Endodermal cell (in vitro differentiated cells): ENCODE results near the gene ATAD3B. TPM values are rescaled to one million over a fixed set of nuclear protein-coding genes. Genes with fewer than 3 reads are reported as not detected.
"Not testable (repeated sequence)": the region's sequence is repeated elsewhere in the genome, so short reads cannot be mapped to it uniquely, and the experiment has no call there.

Experiments used
- DNase-seq: peaks from one replicate; pipeline ENCODE4 v3.0.0-alpha.2; 2017
- H3K27ac ChIP-seq: 2 replicates; pipeline ENCODE4 v1.5.1; 2013; ENCODE audit warnings: mild to moderate bottlenecking, low read depth, low read length, moderate library complexity
- H3K27me3 ChIP-seq: 2 replicates; pipeline ENCODE4 v1.6.1; 2013; ENCODE audit warnings: mild to moderate bottlenecking, low read length, moderate library complexity; ENCODE audit not compliant: insufficient read depth, control insufficient read depth, poor library complexity, severe bottlenecking
- H3K36me3 ChIP-seq: 2 replicates; pipeline ENCODE4 v1.7.0; 2013; ENCODE audit warnings: mild to moderate bottlenecking, low read length, moderate library complexity; ENCODE audit not compliant: control insufficient read depth, insufficient read depth
- H3K4me1 ChIP-seq: one replicate; pipeline ENCODE4 v1.7.0; 2013; ENCODE audit warnings: low read length; ENCODE audit not compliant: control insufficient read depth, insufficient read depth
- H3K4me3 ChIP-seq: 2 replicates; pipeline ENCODE4 v1.5.1; 2013; ENCODE audit warnings: mild to moderate bottlenecking, low read length, moderate library complexity
- H3K9ac ChIP-seq: 2 replicates; pipeline ENCODE4 v1.6.1; 2013; ENCODE audit warnings: mild to moderate bottlenecking, low read length, moderate library complexity; ENCODE audit not compliant: poor library complexity, severe bottlenecking; ENCODE audit errors: extremely low read depth
- H3K9me3 ChIP-seq: 2 replicates; pipeline ENCODE4 v1.6.1; 2013; ENCODE audit warnings: mild to moderate bottlenecking, low read length, moderate library complexity; ENCODE audit not compliant: control insufficient read depth
- H3K27ac Mint-ChIP-seq: 2 replicates; pipeline ENCODE4 v1.8.0; 2020; ENCODE audit warnings: mixed read lengths
- H3K27me3 Mint-ChIP-seq: 2 replicates; pipeline ENCODE4 v1.8.0; 2021; ENCODE audit warnings: mild to moderate bottlenecking, mixed read lengths; ENCODE audit not compliant: insufficient read depth
- H3K36me3 Mint-ChIP-seq: 2 replicates; pipeline ENCODE4 v1.8.0; 2020; ENCODE audit warnings: low read depth, mixed read lengths
- H3K4me1 Mint-ChIP-seq: 2 replicates; pipeline ENCODE4 v1.8.0; 2020; ENCODE audit warnings: mixed read lengths
- H3K4me3 Mint-ChIP-seq: 2 replicates; pipeline ENCODE4 v1.8.0; 2020; ENCODE audit warnings: mild to moderate bottlenecking, moderate library complexity, mixed read lengths
- H3K9me3 Mint-ChIP-seq: 2 replicates; pipeline ENCODE4 v1.8.0; 2020; ENCODE audit warnings: mild to moderate bottlenecking, mixed read lengths
- CTCF ChIP-seq: fragments of 200-600 bp; sonication (generic); conservative IDR thresholded peaks from 2 replicates; pipeline ENCODE4 v1.5.0; 2021; ENCODE audit warnings: antibody characterized with exemption, mild to moderate bottlenecking
- WGBS, 2 experiments: methylation state at CpG; one replicate each; pipeline versions ENCODE4 v1.1.5 to v1.1.7; 2013; ENCODE audit warnings: missing lambda C conversion rate in 2 of 2, mixed read lengths in 1 of 2; ENCODE audit not compliant: insufficient coverage in 1 of 2, insufficient read length in 1 of 2; 5-methylcytosine and 5-hydroxymethylcytosine counted together
- total RNA-seq, 2 donors: library from RNA; stranded (reverse); fragmentation: NEBNext Ultra II Directional in 1 of 2; extraction: Animal tissue kit (Norgen Biotek cat#: 25700) in 1 of 2; gene quantifications; 2 replicates in 1 of 2; 3 replicates in 1 of 2; pipeline ENCODE4 v1.2.1, GENCODE V29; 2021

ATAD3B gene
- total RNA-seq, 2 donors from 2014 or later, result 41.8 to 47.4 TPM

GRCh38 chr1:1516923-1517322 lies 45.4 kb downstream of the ATAD3B start:
- not testable (repeated sequence) for DNase-seq, H3K27ac ChIP-seq, H3K27ac Mint-ChIP-seq, H3K27me3 ChIP-seq, H3K4me3 ChIP-seq, H3K9me3 ChIP-seq, H3K9me3 Mint-ChIP-seq, H3K4me1 ChIP-seq, H3K9ac ChIP-seq, H3K27me3 Mint-ChIP-seq, H3K4me1 Mint-ChIP-seq, H3K4me3 Mint-ChIP-seq
- H3K36me3 Mint-ChIP-seq, result peaks cover 37% of the 10 kb centered on the region
- 93 to 97% methylated on average over 5 to 12 of the region's 14 CpGs for WGBS, 2 experiments
- peaks cover 23% of the 10 kb centered on the region for H3K36me3 ChIP-seq

GRCh38 chr1:1517973-1518620 lies 46.5 kb downstream of the ATAD3B start:
- no peak overlapping the region for H3K4me3 Mint-ChIP-seq
- no peaks in the 10 kb centered on the region for H3K9me3 ChIP-seq
- TF ChIP-seq CTCF, result no peak
- H3K36me3 Mint-ChIP-seq, result peaks cover 42% of the 10 kb centered on the region
- H3K27me3 Mint-ChIP-seq, result no peaks in the 10 kb centered on the region
- H3K27ac Mint-ChIP-seq, result no peak overlapping the region
- H3K27me3 ChIP-seq, result no peaks in the 10 kb centered on the region
- no peaks in the 10 kb centered on the region for H3K4me1 ChIP-seq
- peaks cover 23% of the 10 kb centered on the region for H3K36me3 ChIP-seq
- no peak overlapping the region for H3K4me3 ChIP-seq
- no peak for DNase-seq
- no peaks in the 10 kb centered on the region for H3K9me3 Mint-ChIP-seq
- WGBS, 2 experiments, result 85 to 97% methylated on average over 4 to 20 of the region's 28 CpGs
- no peak overlapping the region for H3K27ac ChIP-seq
- H3K9ac ChIP-seq, result no peak overlapping the region
- H3K4me1 Mint-ChIP-seq, result no peaks in the 10 kb centered on the region

DNA sequence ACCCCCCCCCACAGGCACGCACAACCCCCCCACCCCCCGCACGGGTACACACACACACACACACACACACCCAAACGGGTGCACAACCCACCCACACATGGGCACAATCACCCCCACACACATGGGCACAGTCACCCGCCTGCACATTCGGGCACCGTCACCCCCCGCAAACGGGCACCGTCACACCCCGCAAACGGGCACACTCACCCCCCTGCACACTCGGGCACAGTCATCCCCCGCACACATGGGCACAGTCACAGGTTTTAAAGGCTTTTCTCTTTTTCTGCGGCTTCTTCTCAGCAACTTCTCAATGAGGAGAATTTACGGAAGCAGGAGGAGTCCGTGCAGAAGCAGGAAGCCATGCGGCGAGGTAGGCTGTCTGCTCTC lies 47.0 kb downstream of the ATAD3B start:
- not testable (repeated sequence) for H3K27ac ChIP-seq, H3K27ac Mint-ChIP-seq, H3K9ac ChIP-seq, H3K4me1 Mint-ChIP-seq, H3K4me3 Mint-ChIP-seq, DNase-seq, H3K27me3 ChIP-seq, H3K4me1 ChIP-seq, H3K27me3 Mint-ChIP-seq, H3K4me3 ChIP-seq, H3K9me3 Mint-ChIP-seq, H3K9me3 ChIP-seq
- 94 to 100% methylated on average over 4 to 14 of the region's 19 CpGs for WGBS, 2 experiments
- peaks cover 23% of the 10 kb centered on the region for H3K36me3 ChIP-seq
- H3K36me3 Mint-ChIP-seq, result peaks cover 42% of the 10 kb centered on the region

DNA sequence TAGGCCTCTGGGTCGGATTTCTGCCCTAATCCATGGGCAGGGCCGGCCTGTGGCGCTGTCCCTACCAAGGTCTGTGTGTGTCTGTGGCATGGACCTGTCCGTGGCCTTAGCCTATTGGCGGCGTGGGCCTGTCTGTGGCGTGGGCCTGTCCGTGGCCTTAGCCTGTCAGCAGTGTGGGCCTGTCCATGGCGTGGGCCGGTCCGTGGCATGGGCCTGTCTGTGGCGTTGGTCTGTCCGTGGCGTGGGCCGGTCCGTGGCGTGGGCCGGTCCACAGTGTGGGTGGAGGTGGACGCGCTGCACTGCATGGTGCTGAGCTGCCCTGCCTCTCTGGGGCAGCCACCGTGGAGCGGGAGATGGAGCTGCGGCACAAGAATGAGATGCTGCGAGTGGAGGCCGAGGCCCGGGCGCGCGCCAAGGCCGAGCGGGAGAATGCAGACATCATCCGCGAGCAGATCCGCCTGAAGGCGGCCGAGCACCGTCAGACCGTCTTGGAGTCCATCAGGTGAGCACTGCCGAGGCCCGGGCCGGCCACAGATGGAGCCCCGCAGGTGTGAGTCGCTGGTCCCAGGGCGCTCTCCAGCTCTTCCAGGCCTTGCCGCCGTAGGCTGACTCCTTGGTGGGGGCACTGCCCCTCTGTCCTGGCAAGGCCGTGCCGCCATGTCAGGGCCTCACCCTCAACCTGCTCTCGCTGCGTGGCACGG lies 48.4 kb downstream of the ATAD3B start:
- not testable (repeated sequence) for H3K9ac ChIP-seq, H3K4me1 ChIP-seq, DNase-seq, H3K27me3 Mint-ChIP-seq, H3K4me3 Mint-ChIP-seq, H3K4me3 ChIP-seq, H3K4me1 Mint-ChIP-seq, H3K27ac ChIP-seq, H3K9me3 Mint-ChIP-seq, H3K27ac Mint-ChIP-seq, H3K27me3 ChIP-seq, H3K9me3 ChIP-seq
- H3K36me3 ChIP-seq, result peaks cover 23% of the 10 kb centered on the region
- WGBS, 2 experiments, result 96 to 99% methylated on average over 17 to 44 of the region's 51 CpGs
- peaks cover 46% of the 10 kb centered on the region for H3K36me3 Mint-ChIP-seq
